A204.1 (cell line): Measurements from ENCODE around the gene THRB.

ENCODE experiments used
- FAIRE-seq: peaks from 2 replicates; lab custom pipeline; 2012; peaks lifted over from hg19 to GRCh38; lab: Jason Lieb, UNC

THRB gene

GRCh38 chr3:24139463-24140412, 354.9 kb downstream of the THRB start:
- FAIRE-seq: no peak

- no peak for FAIRE-seq
Measured at GRCh38 chr3:24138876-24139256, 355.8 kb downstream of the THRB start.

GRCh38 chr3:24137958-24138875, 356.4 kb downstream of the THRB start:
- no peak for FAIRE-seq

GRCh38 chr3:24137334-24137733, 357.3 kb downstream of the THRB start:
- no peak for FAIRE-seq

GRCh38 chr3:24136624-24137310, 357.9 kb downstream of the THRB start:
- no peak for FAIRE-seq

GRCh38 chr3:24135280-24135679, 359.4 kb downstream of the THRB start:
- FAIRE-seq: no peak

- FAIRE-seq: no peak
Measured at GRCh38 chr3:24133942-24134341, 360.7 kb downstream of the THRB start.

- no peak for FAIRE-seq
Measured at GRCh38 chr3:24133436-24133835, 361.2 kb downstream of the THRB start.

- no peak for FAIRE-seq
Measured at GRCh38 chr3:24129549-24129948, 365.1 kb downstream of the THRB start.

- FAIRE-seq: no peak
Measured at GRCh38 chr3:24128199-24129005, 366.2 kb downstream of the THRB start.

GRCh38 chr3:24123596-24123995, 371.1 kb downstream of the THRB start:
- FAIRE-seq: no peak

GRCh38 chr3:24120434-24120833, 374.2 kb downstream of the THRB start:
- no peak for FAIRE-seq

- no peak for FAIRE-seq
Measured at GRCh38 chr3:24119321-24119751, 375.3 kb downstream of the THRB start.

- FAIRE-seq: no peak
Measured at GRCh38 chr3:24117508-24117907, 377.1 kb downstream of the THRB start.

GRCh38 chr3:24111711-24112110, 382.9 kb downstream of the THRB start:
- no peak for FAIRE-seq

GRCh38 chr3:24110051-24110450, 384.6 kb downstream of the THRB start:
- FAIRE-seq: no peak

GRCh38 chr3:24101676-24102168, 392.9 kb downstream of the THRB start:
- no peak for FAIRE-seq

- FAIRE-seq: no peak
Measured at GRCh38 chr3:24100696-24101402, 393.8 kb downstream of the THRB start.

- no peak for FAIRE-seq
Measured at GRCh38 chr3:24096695-24097290, 397.9 kb downstream of the THRB start.

- no peak for FAIRE-seq
Measured at GRCh38 chr3:24096271-24096670, 398.4 kb downstream of the THRB start.
